Esophagus muscularis mucosa (tissue), 4 donors: ENCODE results near the gene SNAPC5. TPM values are rescaled to one million over a fixed set of nuclear protein-coding genes. Genes with fewer than 3 reads are reported as not detected.

ENCODE experiments used
- DNase-seq: peaks from one replicate; pipeline ENCODE4 v3.0.0-alpha.2; 2017; ENCODE audit errors: extremely low spot score
- H3K27ac ChIP-seq, 4 donors: fragments of 200-600 bp; sonication (generic); replicated peaks in 1 of 4; 1 replicate in 3 of 4; 2 replicates in 1 of 4; pipeline ENCODE4 v1.5.1; 2016 to 2019; ENCODE audit warnings: mild to moderate bottlenecking in 1 of 4
- H3K27me3 ChIP-seq, 4 donors: fragments of 200-600 bp; sonication (generic); one replicate each; pipeline versions ENCODE4 v1.5.1 to v1.6.0; 2016 to 2019
- H3K36me3 ChIP-seq, 4 donors: fragments of 200-600 bp; sonication (generic); one replicate each; pipeline ENCODE4 v1.5.1; 2016 to 2019
- H3K4me1 ChIP-seq, 4 donors: fragments of 200-600 bp; sonication (generic); one replicate each; pipeline ENCODE4 v1.5.1; 2016 to 2019
- H3K4me3 ChIP-seq, 4 donors: fragments of 200-600 bp; sonication (generic); 1 replicate in 2 of 4; 2 replicates in 2 of 4; pipeline ENCODE4 v1.5.1; 2016 to 2019; ENCODE audit warnings: mild to moderate bottlenecking in 4 of 4, moderate library complexity in 1 of 4
- H3K9me3 ChIP-seq, 4 donors: fragments of 200-600 bp; sonication (generic); 1 replicate in 3 of 4; 2 replicates in 1 of 4; pipeline ENCODE4 v1.5.1; 2016 to 2019
- EP300 ChIP-seq: sonication (generic); formaldehyde crosslinking; IDR thresholded peaks from one replicate; pipeline ENCODE4 v1.6.1; 2017; ENCODE audit warnings: antibody characterized with exemption
- POLR2A ChIP-seq: fragments of 450-650 bp; IDR thresholded peaks from one replicate; pipeline ENCODE4 v1.6.1; 2017; ENCODE audit warnings: antibody characterized with exemption, moderate library complexity, mild to moderate bottlenecking, low read depth
- POLR2AphosphoS5 ChIP-seq, 2 donors: sonication (generic); formaldehyde crosslinking; IDR thresholded peaks; one replicate each; pipeline ENCODE4 v1.6.1; 2017; ENCODE audit warnings: antibody characterized with exemption in 2 of 2
- WGBS: methylation state at CpG from one replicate; pipeline ENCODE4 v1.1.5; 2018; 5-methylcytosine and 5-hydroxymethylcytosine counted together
- intact Hi-C: fragments of 100-400 bp; cut with DNase I; formaldehyde crosslinking; loops from one replicate; pipeline ENCODE4 v1.15.1; 2023
- total RNA-seq, 4 donors: library from RNA; depleted of rRNA; stranded (reverse); fragments of >200 nt; gene quantifications; one replicate each; pipeline versions ENCODE4 v1.1.0 to v1.2.1, GENCODE V29; 2016
- TF ChIP-seq, protein P1 (sequence below), 3 experiments: fragments of 200-600 bp in 2 of 3; fragments of 450-650 bp in 1 of 3; sonication (generic) in 2 of 3; IDR thresholded peaks; one replicate each; pipeline ENCODE4 v1.5.1; 2017 to 2019; ENCODE audit warnings: antibody characterized with exemption in 3 of 3, mild to moderate bottlenecking in 2 of 3, moderate library complexity in 1 of 3

Gene SNAPC5
- total RNA-seq, 4 donors from 2014 or later: 23.3 to 44.9 (median 34.7) TPM

DNA sequence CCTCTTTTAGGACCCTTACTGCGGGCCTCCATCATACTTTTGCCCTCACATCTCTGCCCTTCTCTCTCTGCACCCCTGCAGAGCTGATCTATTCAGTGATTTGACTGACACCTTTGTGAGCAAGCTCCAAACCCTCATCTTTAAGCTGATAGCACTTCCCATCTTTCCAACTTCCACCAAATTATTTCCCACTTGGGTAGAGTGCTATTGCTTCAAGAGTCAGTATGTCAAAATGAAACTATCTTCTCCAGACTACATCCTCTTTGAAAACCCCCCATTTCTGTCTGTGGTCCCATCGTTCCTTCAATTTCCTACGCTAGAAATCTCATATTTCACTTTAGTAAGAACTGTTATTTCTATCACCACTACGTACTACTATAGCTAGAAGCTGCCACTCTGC lies 27.3 kb upstream of the SNAPC5 start:
- Histone ChIP-seq H3K9me3 (no peaks in the 10 kb centered on the region), H3K27me3 (no peaks in the 10 kb centered on the region), H3K36me3 (peaks cover 0 to 27% (median 8%) of the 10 kb centered on the region in 4 donors), H3K4me3 (no peak overlapping the region), H3K4me1 (no peaks in the 10 kb centered on the region), H3K27ac (no peak overlapping the region)
- intact Hi-C loops: no loop called here
- no peak for DNase-seq
- no peak for TF ChIP-seq POLR2A
- TF ChIP-seq EP300: no peak
- TF ChIP-seq POLR2AphosphoS5 (IDR thresholded peaks at IDR 0.05): no peak
- TF ChIP-seq, protein P1, sequence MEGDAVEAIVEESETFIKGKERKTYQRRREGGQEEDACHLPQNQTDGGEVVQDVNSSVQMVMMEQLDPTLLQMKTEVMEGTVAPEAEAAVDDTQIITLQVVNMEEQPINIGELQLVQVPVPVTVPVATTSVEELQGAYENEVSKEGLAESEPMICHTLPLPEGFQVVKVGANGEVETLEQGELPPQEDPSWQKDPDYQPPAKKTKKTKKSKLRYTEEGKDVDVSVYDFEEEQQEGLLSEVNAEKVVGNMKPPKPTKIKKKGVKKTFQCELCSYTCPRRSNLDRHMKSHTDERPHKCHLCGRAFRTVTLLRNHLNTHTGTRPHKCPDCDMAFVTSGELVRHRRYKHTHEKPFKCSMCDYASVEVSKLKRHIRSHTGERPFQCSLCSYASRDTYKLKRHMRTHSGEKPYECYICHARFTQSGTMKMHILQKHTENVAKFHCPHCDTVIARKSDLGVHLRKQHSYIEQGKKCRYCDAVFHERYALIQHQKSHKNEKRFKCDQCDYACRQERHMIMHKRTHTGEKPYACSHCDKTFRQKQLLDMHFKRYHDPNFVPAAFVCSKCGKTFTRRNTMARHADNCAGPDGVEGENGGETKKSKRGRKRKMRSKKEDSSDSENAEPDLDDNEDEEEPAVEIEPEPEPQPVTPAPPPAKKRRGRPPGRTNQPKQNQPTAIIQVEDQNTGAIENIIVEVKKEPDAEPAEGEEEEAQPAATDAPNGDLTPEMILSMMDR (IDR thresholded peaks at IDR 0.05): no peak
- 90% methylated on average over 4 of the region's 4 CpGs for WGBS

DNA sequence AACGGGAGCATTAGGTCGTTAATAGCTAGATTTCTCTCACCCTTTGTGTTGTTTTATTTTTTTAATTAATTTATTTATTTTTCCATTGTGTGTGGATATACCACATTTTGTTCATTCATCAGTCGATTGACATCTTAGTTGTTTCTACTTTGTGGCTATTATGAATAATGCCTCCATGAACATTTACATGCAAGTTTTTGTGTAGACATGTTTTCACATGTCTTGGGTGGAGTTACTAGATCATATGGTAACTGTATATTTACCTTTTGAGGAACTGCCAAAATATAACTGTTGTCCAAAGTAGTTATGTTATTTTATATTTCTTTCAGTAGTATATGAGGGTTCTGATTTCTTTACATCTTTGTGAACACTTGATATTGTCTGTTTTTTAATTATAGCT lies 26.4 kb upstream of the SNAPC5 start:
- WGBS: 92% methylated on average over 3 of the region's 3 CpGs
- Histone ChIP-seq H3K4me1 (no peaks in the 10 kb centered on the region), H3K9me3 (no peaks in the 10 kb centered on the region), H3K4me3 (no peak overlapping the region), H3K27ac (no peak overlapping the region), H3K27me3 (no peaks in the 10 kb centered on the region), H3K36me3 (peaks cover 0 to 23% (median 8%) of the 10 kb centered on the region in 4 donors)
- DNase-seq: no peak
- TF ChIP-seq EP300: no peak
- TF ChIP-seq, protein P1 (IDR thresholded peaks at IDR 0.05): no peak
- intact Hi-C loops: no loop called here

- Histone ChIP-seq H3K36me3 (peaks cover 0 to 21% (median 7%) of the 10 kb centered on the region in 4 donors), H3K4me3 (no peak overlapping the region), H3K9me3 (no peaks in the 10 kb centered on the region), H3K4me1 (no peaks in the 10 kb centered on the region), H3K27me3 (no peaks in the 10 kb centered on the region), H3K27ac (no peak overlapping the region)
- intact Hi-C loops: no loop called here
- WGBS: 100% methylated on average over 2 of the region's 2 CpGs
- DNase-seq: no peak
- no peak for TF ChIP-seq POLR2AphosphoS5 (IDR thresholded peaks at IDR 0.05)
- no peak for TF ChIP-seq EP300
- no peak for TF ChIP-seq POLR2A
- TF ChIP-seq, protein P1 (IDR thresholded peaks at IDR 0.05): no peak
Observed at GRCh38 chr15:66515901-66516322, 18.4 kb upstream of the SNAPC5 start.

GRCh38 chr15:66514586-66514985 lies 17.0 kb upstream of the SNAPC5 start:
- Histone ChIP-seq H3K4me1 (no peaks in the 10 kb centered on the region), H3K36me3 (peaks cover 0 to 13% (median 3%) of the 10 kb centered on the region in 4 donors), H3K27me3 (no peaks in the 10 kb centered on the region), H3K4me3 (no peak overlapping the region), H3K27ac (no peak overlapping the region), H3K9me3 (no peaks in the 10 kb centered on the region)
- DNase-seq: no peak
- WGBS: 92% methylated on average over 3 of the region's 3 CpGs
- intact Hi-C loops: no loop called here
- TF ChIP-seq, protein P1 (IDR thresholded peaks at IDR 0.05): no peak
- TF ChIP-seq POLR2A: no peak
- TF ChIP-seq POLR2AphosphoS5 (IDR thresholded peaks at IDR 0.05): no peak
- TF ChIP-seq EP300: no peak

DNA sequence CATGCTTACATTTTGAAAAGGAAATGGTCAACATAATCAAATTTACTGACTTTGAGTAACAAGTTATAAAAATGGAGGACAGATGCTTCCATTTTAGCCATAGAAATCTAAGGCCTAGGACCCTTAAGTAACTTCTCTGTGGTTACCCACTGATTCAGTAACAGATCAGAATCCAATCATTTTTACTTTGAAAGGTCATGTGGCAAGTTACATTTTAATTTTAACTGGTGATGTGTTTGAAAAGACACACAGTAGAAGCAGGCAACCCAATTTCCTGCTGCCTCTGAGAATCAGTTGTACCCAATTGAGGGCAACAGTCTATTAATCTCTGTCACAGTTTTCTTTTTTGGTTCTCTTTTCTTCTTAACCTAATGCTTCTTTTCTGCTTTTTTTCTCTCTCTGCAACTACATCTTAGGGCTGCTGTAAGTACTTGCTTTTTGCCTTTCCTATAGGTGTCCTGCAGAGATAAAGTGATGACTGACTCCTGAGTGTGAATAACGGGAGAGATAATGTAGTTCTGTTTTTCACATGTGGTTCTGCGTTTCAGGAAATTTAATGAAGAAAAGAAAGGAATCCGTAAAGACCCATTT lies 10.8 kb upstream of the SNAPC5 start:
- WGBS: 90% methylated on average over 3 of the region's 3 CpGs
- Histone ChIP-seq H3K4me1 (peaks cover 14 to 20% (median 17%) of the 10 kb centered on the region in 4 donors), H3K4me3 (no peak overlapping the region), H3K27me3 (no peaks in the 10 kb centered on the region), H3K27ac (no peak overlapping the region), H3K36me3 (peaks cover 0 to under 1% (median 0%) of the 10 kb centered on the region in 4 donors), H3K9me3 (no peaks in the 10 kb centered on the region)
- intact Hi-C loops: no loop called here
- DNase-seq: no peak
- TF ChIP-seq EP300 (no peak), POLR2AphosphoS5 (IDR thresholded peaks at IDR 0.05) (no peak), POLR2A (no peak)
- TF ChIP-seq, protein P1 (IDR thresholded peaks at IDR 0.05): no peak
